Lower lobe of right lung (tissue), 2 donors: Measurements from ENCODE around the gene DCAKD. TPM values are rescaled to one million over a fixed set of nuclear protein-coding genes. Genes with fewer than 3 reads are reported as not detected.

ENCODE experiments used
- ATAC-seq, 2 donors: fragments of 200-7000 bp; cut with Tn5 transposase; one replicate each; pipeline ENCODE4 v1.9.1; 2020 to 2022; ENCODE audit warnings: mild to moderate bottlenecking in 2 of 2, moderate library complexity in 2 of 2
- DNase-seq: peaks from one replicate; pipeline ENCODE4 v3.0.0-alpha.2; 2020
- H3K27ac ChIP-seq: fragments of 200-600 bp; one replicate; pipeline ENCODE4 v1.8.0; 2022
- H3K27me3 ChIP-seq: fragments of 200-600 bp; one replicate; pipeline ENCODE4 v1.8.0; 2022; ENCODE audit warnings: low read depth
- H3K36me3 ChIP-seq: fragments of 200-600 bp; one replicate; pipeline ENCODE4 v1.8.0; 2022; ENCODE audit warnings: mild to moderate bottlenecking
- H3K4me1 ChIP-seq: fragments of 200-600 bp; one replicate; pipeline ENCODE4 v1.8.0; 2022
- H3K4me3 ChIP-seq: fragments of 200-600 bp; one replicate; pipeline ENCODE4 v1.8.0; 2022; ENCODE audit warnings: mild to moderate bottlenecking
- H3K9me3 ChIP-seq: fragments of 200-600 bp; one replicate; pipeline ENCODE4 v1.8.0; 2022
- intact Hi-C: fragments of 100-400 bp; cut with DNase I; formaldehyde crosslinking; loops from one replicate; pipeline ENCODE4 v1.11.0; 2022
- total RNA-seq: library from RNA; stranded (reverse); fragmentation: NEBNext Ultra II Directional; extraction: Animal tissue kit (Norgen Biotek cat#: 25700); gene quantifications from one replicate; pipeline ENCODE4 v1.2.1, GENCODE V29; 2021
- TF ChIP-seq, protein P1 (sequence below): fragments of 200-600 bp; IDR thresholded peaks from one replicate; pipeline ENCODE4 v1.8.0; 2022; ENCODE audit warnings: antibody characterized with exemption, mild to moderate bottlenecking
- donor health status: DM: no; HTN: yes; CAD: no; lungs with severe emphysema.

The DCAKD gene
- total RNA-seq, 1 donor from 2014 or later, result 20.1 TPM

DNA sequence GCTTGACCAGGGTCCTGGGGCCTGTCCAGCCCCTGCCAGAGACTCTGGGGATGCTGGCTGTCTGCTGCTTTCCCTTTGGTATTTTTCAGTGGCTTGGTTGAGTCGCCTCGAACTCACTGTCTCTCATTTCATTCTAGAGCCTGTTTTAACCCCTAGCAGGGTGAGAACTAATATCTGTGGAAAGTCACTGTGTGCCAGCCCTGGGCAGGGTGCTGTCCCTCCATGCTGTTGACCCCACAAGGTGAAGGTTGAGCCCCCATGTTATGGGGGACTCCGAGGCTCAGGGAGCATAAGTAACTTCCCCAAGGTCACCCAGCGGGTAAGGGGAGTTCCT, 33.0 kb downstream of the DCAKD start:
- H3K4me1 ChIP-seq, result peaks cover 29% of the 10 kb centered on the region
- H3K27ac ChIP-seq, result no peak overlapping the region
- DNase-seq (no peak), ATAC-seq (no peak)
- TF ChIP-seq, protein P1, sequence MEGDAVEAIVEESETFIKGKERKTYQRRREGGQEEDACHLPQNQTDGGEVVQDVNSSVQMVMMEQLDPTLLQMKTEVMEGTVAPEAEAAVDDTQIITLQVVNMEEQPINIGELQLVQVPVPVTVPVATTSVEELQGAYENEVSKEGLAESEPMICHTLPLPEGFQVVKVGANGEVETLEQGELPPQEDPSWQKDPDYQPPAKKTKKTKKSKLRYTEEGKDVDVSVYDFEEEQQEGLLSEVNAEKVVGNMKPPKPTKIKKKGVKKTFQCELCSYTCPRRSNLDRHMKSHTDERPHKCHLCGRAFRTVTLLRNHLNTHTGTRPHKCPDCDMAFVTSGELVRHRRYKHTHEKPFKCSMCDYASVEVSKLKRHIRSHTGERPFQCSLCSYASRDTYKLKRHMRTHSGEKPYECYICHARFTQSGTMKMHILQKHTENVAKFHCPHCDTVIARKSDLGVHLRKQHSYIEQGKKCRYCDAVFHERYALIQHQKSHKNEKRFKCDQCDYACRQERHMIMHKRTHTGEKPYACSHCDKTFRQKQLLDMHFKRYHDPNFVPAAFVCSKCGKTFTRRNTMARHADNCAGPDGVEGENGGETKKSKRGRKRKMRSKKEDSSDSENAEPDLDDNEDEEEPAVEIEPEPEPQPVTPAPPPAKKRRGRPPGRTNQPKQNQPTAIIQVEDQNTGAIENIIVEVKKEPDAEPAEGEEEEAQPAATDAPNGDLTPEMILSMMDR, result no peak
- peaks cover 30% of the 10 kb centered on the region for H3K27me3 ChIP-seq
- no peaks in the 10 kb centered on the region for H3K36me3 ChIP-seq
- H3K9me3 ChIP-seq, result no peaks in the 10 kb centered on the region
- intact Hi-C loops, result loop anchor here (10.0 kb wide), 1 partner anchor 94 kb away; no protein-coding TSS in a partner anchor
- H3K4me3 ChIP-seq, result peak overlapping the region; percentile 59

DNA sequence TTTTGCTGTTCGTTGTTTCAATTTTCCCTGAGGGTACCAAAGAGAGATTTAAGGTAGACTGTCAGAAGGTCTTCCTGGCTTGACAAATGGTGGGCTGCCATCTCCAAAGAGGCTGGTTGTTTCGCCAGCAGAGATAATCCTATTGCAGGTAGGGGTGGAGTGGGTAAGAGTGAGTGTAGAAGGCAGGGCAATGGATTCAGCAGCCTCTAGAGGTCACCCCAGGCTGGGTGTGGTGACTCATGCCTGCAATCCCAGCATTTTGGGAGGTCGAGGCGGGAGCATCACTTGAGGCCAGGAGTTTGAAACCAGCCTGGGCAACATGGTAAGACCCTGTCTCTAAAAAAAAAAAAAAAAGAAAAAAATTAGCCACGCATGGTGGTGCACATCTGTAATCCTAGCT, 34.6 kb downstream of the DCAKD start:
- intact Hi-C loops, result loop anchor here (10.0 kb wide), 1 partner anchor 92 kb away; no protein-coding TSS in a partner anchor
- Histone ChIP-seq H3K27me3 (peaks cover 30% of the 10 kb centered on the region), H3K4me3 (no peak overlapping the region), H3K9me3 (no peaks in the 10 kb centered on the region), H3K4me1 (peaks cover 23% of the 10 kb centered on the region), H3K27ac (no peak overlapping the region), H3K36me3 (no peaks in the 10 kb centered on the region)
- TF ChIP-seq, protein P1, result no peak
- DNase-seq, result no peak
- no peak for ATAC-seq

DNA sequence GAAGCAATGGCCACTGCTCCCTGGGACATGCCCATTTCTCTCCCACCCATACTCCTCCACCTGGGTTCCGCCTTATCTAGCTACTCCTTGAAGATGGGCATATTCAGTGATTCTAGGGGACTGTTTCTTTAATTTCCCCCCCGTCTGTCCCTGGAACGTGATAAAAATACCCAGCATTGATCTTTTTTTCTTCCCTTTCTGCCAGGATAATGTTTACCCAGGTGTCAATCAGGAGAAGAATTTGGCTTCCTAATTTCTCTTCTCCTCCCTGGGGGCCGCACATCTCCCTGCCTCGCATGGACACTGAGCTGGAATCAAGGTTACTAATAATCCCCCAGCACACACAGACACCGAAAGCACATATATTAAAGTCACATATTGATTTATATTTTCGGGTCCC, 35.2 kb downstream of the DCAKD start:
- no peak for ATAC-seq
- no peaks in the 10 kb centered on the region for H3K36me3 ChIP-seq
- DNase-seq, result no peak
- TF ChIP-seq, protein P1, result no peak
- H3K27ac ChIP-seq, result no peak overlapping the region
- H3K9me3 ChIP-seq, result no peaks in the 10 kb centered on the region
- peaks cover 17% of the 10 kb centered on the region for H3K4me1 ChIP-seq
- no peak overlapping the region for H3K4me3 ChIP-seq
- peaks cover 24% of the 10 kb centered on the region for H3K27me3 ChIP-seq
- intact Hi-C loops, result loop anchor here (10.0 kb wide), 1 partner anchor 91 kb away; no protein-coding TSS in a partner anchor

DNA sequence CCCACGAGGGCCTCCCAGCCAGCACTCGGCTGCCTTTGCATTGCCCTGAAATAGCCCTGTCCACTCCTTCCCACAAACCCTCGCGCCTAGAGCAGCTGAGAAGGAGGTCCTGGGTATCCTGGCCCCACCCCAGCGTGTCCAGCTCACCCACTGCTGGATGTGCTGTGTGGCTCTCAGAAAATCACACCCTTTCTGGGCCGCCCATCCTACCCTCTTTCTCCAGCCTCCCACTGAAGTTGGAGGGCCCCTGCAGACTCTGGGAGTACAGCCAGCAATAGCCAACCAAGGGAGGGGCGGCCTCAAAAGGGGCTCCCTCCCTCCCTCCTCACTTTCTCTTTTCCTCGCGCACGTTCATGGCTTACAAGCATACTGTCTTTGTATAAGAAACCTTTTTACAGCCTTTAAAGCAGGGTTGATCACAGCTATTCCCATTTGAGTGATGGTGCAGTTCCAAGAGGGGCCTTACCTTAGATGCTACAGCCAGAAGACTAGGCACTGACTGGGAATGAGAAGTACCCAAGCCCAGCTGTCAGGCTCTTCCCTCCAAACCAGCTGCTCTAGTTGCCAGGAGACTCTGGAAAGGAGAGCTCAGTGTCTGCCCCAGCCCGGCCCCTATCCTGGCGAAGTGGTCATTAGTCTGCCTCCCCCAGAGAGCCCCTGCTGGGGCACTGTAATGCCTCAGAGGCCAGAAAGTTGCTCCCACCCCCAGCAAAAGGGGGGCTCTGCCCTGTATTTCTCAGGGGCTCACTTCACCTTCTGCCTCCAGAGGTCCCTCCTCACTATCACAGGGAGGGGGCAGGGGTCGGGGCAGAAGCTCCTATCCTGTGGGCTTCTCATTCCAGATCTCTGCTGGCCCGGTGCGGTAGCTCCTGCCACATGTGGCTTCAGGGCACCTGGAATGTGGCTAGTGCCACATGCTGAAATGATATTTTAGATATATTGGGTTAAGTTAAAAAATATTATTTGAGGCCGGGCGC, 38.1 kb downstream of the DCAKD start:
- Histone ChIP-seq H3K4me1 (peaks cover under 1% of the 10 kb centered on the region), H3K36me3 (no peaks in the 10 kb centered on the region), H3K9me3 (no peaks in the 10 kb centered on the region), H3K27me3 (peaks cover 2% of the 10 kb centered on the region), H3K4me3 (no peak overlapping the region), H3K27ac (no peak overlapping the region)
- ATAC-seq, result no peak
- no peak for DNase-seq
- intact Hi-C loops, result loop anchor here (10.0 kb wide), 1 partner anchor 89 kb away; no protein-coding TSS in a partner anchor
- TF ChIP-seq, protein P1, result no peak

DNA sequence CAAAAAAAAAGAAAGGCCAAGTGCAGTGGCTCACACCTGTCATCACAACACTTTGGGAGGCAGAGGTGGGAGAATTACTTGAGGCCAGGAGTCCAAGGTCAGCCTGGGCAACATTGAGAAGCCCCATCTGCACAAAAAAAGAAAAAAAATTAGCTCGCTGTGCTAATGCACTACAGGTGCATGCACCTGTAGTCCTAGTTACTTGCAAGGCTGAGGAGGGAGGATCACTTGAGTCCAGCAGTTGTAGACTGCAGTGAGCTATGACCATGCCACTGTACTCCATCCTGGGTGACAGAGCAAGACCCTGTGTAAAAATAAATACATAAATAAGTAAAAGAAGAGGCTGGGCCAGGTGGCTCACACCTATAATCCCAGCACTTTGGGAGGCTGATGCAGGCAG, 39.7 kb downstream of the DCAKD start:
- H3K36me3 ChIP-seq, result no peaks in the 10 kb centered on the region
- H3K27ac ChIP-seq, result no peak overlapping the region
- H3K4me3 ChIP-seq, result no peak overlapping the region
- H3K27me3 ChIP-seq, result peaks cover 12% of the 10 kb centered on the region
- intact Hi-C loops, result loop anchor here (10.0 kb wide), 1 partner anchor 87 kb away; no protein-coding TSS in a partner anchor
- TF ChIP-seq, protein P1, result no peak
- DNase-seq (no peak), ATAC-seq (no peak)
- no peaks in the 10 kb centered on the region for H3K9me3 ChIP-seq
- H3K4me1 ChIP-seq, result no peaks in the 10 kb centered on the region
